ENCODE data around the gene RNF125.
A peak's percentile ranks its signal among the peaks of the same experiment; 100 is the strongest.
"Not testable (repeated sequence)": the region's sequence is repeated elsewhere in the genome, so short reads cannot be mapped to it uniquely, and the experiment has no call there.

The RNF125 gene

GRCh38 chr18:32086881-32087280, 68.3 kb downstream of the RNF125 start:
- no peak for DNase-seq (ENCODE audit: low spot score)

GRCh38 chr18:32090831-32091230, 72.2 kb downstream of the RNF125 start:
- DNase-seq (ENCODE audit: low spot score) = not testable (repeated sequence)

- no peak for DNase-seq (ENCODE audit: low spot score)
Observed at GRCh38 chr18:32091325-32091723, 72.7 kb downstream of the RNF125 start.

- DNase-seq (ENCODE audit: low spot score) = peak; percentile 88
Observed at GRCh38 chr18:32091724-32092421, 73.2 kb downstream of the RNF125 start, which contains the start of gene RNF138. Gene RNF138, plus strand, starts transcription at chr18:32091874. Its CDS starts 903 bp downstream, at chr18:32092777.

- peak; percentile 95 for DNase-seq (ENCODE audit: low spot score)
Observed at GRCh38 chr18:32092422-32093101, 73.9 kb downstream of the RNF125 start.

- peak; percentile 41 for DNase-seq (ENCODE audit: low spot score)
Observed at GRCh38 chr18:32093102-32093511, 74.5 kb downstream of the RNF125 start.

- no peak for DNase-seq (ENCODE audit: low spot score)
Observed at GRCh38 chr18:32093523-32093922, 74.9 kb downstream of the RNF125 start.

GRCh38 chr18:32095192-32095899, 76.7 kb downstream of the RNF125 start:
- no peak for DNase-seq (ENCODE audit: low spot score)

- no peak for DNase-seq (ENCODE audit: low spot score)
Observed at GRCh38 chr18:32095900-32096229, 77.2 kb downstream of the RNF125 start.

GRCh38 chr18:32096946-32097345, 78.3 kb downstream of the RNF125 start:
- DNase-seq (ENCODE audit: low spot score) = no peak

GRCh38 chr18:32104516-32104915, 85.9 kb downstream of the RNF125 start:
- DNase-seq (ENCODE audit: low spot score) = no peak

- peak; percentile 15 for DNase-seq (ENCODE audit: low spot score)
Observed at GRCh38 chr18:32110005-32110404, 91.4 kb downstream of the RNF125 start.

GRCh38 chr18:32111706-32112105, 93.1 kb downstream of the RNF125 start:
- no peak for DNase-seq (ENCODE audit: low spot score)

GRCh38 chr18:32112826-32113225, 94.2 kb downstream of the RNF125 start:
- no peak for DNase-seq (ENCODE audit: low spot score)

GRCh38 chr18:32114293-32114942, 95.8 kb downstream of the RNF125 start:
- DNase-seq (ENCODE audit: low spot score) = no peak

GRCh38 chr18:32122039-32122438, 103.4 kb downstream of the RNF125 start:
- DNase-seq (ENCODE audit: low spot score) = no peak
